Activated T-helper 17 cell treated with anti-CD3 and anti-CD28 coated beads, Interleukin-2, amount 50 U/mL, for 72 hours (primary cell): ENCODE data around the gene CHP2. TPM values are rescaled to one million over a fixed set of nuclear protein-coding genes. Genes with fewer than 3 reads are reported as not detected.

Source experiments
- ATAC-seq: fragments of 150-1000 bp; cut with Tn5 transposase; replicated peaks from 2 replicates; pipeline ENCODE4 v1.10.0; 2021; ENCODE audit warnings: mild to moderate bottlenecking, moderate library complexity
- H3K27ac Mint-ChIP-seq: one replicate; pipeline ENCODE4 v1.8.0; 2022; ENCODE audit warnings: mixed read lengths
- H3K27me3 Mint-ChIP-seq: one replicate; pipeline ENCODE4 v1.8.0; 2022; ENCODE audit warnings: mixed read lengths
- H3K36me3 Mint-ChIP-seq: one replicate; pipeline ENCODE4 v1.8.0; 2022; ENCODE audit warnings: low read depth, mild to moderate bottlenecking, mixed read lengths
- H3K4me1 Mint-ChIP-seq: one replicate; pipeline ENCODE4 v1.8.0; 2022; ENCODE audit warnings: mixed read lengths
- H3K4me3 Mint-ChIP-seq: one replicate; pipeline ENCODE4 v1.8.0; 2022; ENCODE audit warnings: mild to moderate bottlenecking, mixed read lengths
- H3K9me3 Mint-ChIP-seq: one replicate; pipeline ENCODE4 v1.8.0; 2022; ENCODE audit warnings: mixed read lengths
- total RNA-seq, 2 donors: library from RNA; stranded (reverse); gene quantifications; one replicate each; pipeline ENCODE4 v1.2.3, GENCODE V29; 2022

CHP2 gene
- total RNA-seq, 2 donors from 2014 or later = not detected

DNA sequence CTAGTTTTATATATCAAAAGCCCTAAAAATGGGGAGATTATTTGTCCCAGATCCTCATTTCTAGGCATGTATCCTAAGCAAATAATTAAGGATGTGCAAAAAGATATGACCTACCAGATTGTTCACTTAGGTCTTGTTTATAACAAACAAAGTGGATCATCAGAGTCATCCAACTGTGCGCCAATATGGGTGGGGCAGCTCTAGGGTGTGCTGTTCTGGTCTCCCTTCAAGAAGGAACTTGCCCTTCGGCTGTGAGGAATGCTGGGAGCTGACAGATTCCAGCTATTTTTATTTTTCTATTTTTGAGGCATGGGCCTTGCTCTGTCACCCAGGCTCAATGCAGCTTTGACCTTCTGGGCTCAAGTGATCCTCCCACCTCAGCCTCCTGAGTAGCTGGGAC lies 13.8 kb downstream of the CHP2 start:
- peaks cover 3% of the 10 kb centered on the region for H3K27me3 Mint-ChIP-seq
- no peak overlapping the region for H3K4me3 Mint-ChIP-seq
- no peaks in the 10 kb centered on the region for H3K4me1 Mint-ChIP-seq
- ATAC-seq = no peak
- no peaks in the 10 kb centered on the region for H3K9me3 Mint-ChIP-seq
- H3K27ac Mint-ChIP-seq = no peak overlapping the region
- no peaks in the 10 kb centered on the region for H3K36me3 Mint-ChIP-seq

DNA sequence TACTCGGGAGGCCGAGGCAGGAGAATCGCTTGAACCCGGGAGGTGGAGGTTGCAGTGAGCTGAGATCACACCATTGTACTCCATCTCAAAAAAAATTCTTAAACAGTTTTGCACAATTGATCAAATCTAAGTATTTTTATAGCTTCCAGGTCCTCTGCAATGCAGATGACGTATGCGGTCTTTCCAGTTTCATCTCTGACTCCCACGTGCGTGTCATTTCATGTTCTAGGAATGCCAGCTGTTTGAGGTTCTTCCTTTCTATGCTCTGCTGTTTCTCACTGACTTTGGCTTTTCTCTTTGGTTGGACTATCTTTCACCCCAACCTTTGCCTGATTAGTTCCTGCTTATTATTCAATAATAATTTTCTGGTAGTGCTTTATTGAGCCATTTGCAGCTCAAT lies 16.2 kb downstream of the CHP2 start:
- ATAC-seq = no peak
- no peaks in the 10 kb centered on the region for H3K4me1 Mint-ChIP-seq
- H3K27me3 Mint-ChIP-seq = peaks cover 1% of the 10 kb centered on the region
- H3K4me3 Mint-ChIP-seq = no peak overlapping the region
- H3K36me3 Mint-ChIP-seq = no peaks in the 10 kb centered on the region
- H3K9me3 Mint-ChIP-seq = no peaks in the 10 kb centered on the region
- no peak overlapping the region for H3K27ac Mint-ChIP-seq

DNA sequence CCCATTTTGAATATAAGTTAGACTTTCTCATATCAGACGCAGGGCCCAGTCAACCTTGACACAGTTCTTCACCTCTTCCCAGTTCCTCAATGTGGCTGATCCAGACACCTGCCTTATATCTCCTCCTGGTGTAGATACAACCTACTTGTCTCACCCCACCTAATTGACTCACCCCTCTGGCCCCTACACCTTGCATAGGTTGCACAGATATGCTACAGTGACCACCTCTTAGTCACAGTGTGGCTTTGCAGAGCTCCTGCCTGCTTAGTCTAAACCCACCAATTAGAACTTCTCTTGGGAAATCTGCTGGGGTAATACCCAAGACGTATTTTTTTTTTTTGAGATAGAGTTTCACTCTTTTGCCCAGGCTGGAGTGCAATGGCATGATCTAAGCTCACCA lies 16.8 kb downstream of the CHP2 start:
- H3K36me3 Mint-ChIP-seq = no peaks in the 10 kb centered on the region
- H3K27me3 Mint-ChIP-seq = peaks cover 4% of the 10 kb centered on the region
- no peak overlapping the region for H3K27ac Mint-ChIP-seq
- no peaks in the 10 kb centered on the region for H3K4me1 Mint-ChIP-seq
- no peaks in the 10 kb centered on the region for H3K9me3 Mint-ChIP-seq
- ATAC-seq = no peak
- no peak overlapping the region for H3K4me3 Mint-ChIP-seq

DNA sequence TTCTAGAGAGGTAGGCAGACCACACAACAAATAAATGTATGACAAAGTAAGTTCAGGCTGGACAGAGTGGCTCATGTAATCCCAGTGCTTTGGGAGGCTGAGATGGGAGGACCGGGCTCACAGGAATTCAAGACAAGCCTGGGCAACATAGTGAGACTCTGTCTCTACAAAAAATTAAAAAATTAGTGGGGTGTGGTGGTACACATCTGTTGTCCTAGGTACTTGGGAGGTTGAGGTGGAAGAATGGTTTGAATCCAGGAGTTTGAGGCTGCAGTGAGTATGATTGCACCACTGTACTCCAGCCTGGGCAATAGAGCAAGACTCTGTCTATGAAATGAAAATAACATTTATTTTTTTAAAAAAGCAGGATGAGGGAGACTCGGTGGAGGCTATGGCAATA lies 18.5 kb downstream of the CHP2 start:
- Mint-ChIP-seq H3K4me1 (no peaks in the 10 kb centered on the region), H3K27ac (no peak overlapping the region), H3K9me3 (no peaks in the 10 kb centered on the region), H3K27me3 (peaks cover 4% of the 10 kb centered on the region), H3K4me3 (no peak overlapping the region), H3K36me3 (no peaks in the 10 kb centered on the region)
- no peak for ATAC-seq

DNA sequence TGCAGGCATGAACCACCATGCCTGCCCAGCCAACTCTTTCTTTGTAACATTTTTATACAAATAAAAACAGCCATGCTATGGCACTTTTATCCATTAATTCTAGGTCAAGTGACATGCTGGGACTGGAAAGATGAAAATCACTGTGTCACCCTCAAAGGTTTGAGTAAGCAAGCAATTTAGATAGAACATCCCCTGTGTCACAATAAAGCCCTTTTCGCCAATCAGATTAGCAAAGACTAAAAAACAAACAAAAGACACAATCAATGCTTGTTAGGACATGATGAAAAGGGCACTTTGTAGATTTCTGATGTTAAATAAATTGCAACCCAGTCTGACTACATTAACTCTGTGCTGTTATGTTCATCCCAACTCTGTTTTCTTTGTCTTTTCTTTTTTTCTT lies 26.4 kb downstream of the CHP2 start:
- no peak overlapping the region for H3K27ac Mint-ChIP-seq
- no peaks in the 10 kb centered on the region for H3K36me3 Mint-ChIP-seq
- H3K9me3 Mint-ChIP-seq = no peaks in the 10 kb centered on the region
- H3K27me3 Mint-ChIP-seq = peaks cover 34% of the 10 kb centered on the region
- H3K4me3 Mint-ChIP-seq = no peak overlapping the region
- no peak for ATAC-seq
- no peaks in the 10 kb centered on the region for H3K4me1 Mint-ChIP-seq

DNA sequence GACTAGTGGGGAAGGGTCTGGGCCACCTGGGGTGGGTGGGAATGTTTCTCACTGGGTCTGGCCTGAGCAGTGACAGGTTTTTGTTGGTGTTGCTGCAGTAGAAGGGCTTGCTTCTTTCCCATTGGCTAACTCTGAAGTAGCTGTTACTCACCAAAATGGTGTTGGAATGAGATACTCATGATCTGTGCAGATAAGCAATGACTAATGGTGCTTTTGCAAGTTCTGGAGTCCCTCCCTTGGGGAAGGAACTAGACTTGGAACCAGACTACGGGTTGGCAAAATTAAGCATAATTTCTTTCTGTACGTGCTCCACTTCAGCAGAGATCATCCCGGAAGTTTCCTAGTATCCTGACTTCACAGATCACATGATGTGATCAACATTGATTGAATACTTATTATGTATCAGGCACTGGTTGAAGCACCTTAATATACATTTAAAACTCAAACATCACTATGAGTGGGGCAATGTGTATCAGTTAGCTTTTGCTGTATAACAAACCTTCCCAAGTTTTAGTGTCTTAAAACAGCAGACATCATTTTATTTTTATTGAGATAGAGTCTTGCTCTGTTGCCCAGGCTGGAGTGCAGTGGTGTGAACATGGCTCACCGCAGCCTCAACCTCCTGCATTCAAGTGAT lies 30.1 kb downstream of the CHP2 start:
- Mint-ChIP-seq H3K4me3 (no peak overlapping the region), H3K36me3 (no peaks in the 10 kb centered on the region), H3K27me3 (peaks cover 22% of the 10 kb centered on the region), H3K4me1 (no peaks in the 10 kb centered on the region), H3K27ac (no peak overlapping the region), H3K9me3 (no peaks in the 10 kb centered on the region)
- ATAC-seq = no peak

DNA sequence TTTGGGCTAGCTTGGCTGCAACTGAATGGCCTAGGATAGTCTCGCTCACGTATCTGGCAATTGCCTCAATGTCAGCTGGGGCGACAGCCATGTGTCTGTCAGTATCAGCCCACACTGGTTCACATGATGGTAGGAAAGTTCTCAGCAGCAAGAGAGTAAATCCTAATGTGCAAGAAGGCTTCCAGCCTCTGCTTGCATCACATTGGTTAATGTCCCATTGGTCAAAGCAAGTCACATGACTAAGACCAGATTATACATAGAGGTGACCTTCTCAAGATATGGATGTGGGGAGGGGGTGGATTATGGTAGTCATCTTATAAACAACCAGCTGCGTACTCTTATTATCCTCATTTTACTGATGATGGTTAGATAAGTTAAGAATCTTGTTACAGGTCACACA lies 31.0 kb downstream of the CHP2 start:
- H3K4me3 Mint-ChIP-seq = no peak overlapping the region
- H3K9me3 Mint-ChIP-seq = no peaks in the 10 kb centered on the region
- no peaks in the 10 kb centered on the region for H3K4me1 Mint-ChIP-seq
- peaks cover 19% of the 10 kb centered on the region for H3K27me3 Mint-ChIP-seq
- no peak for ATAC-seq
- H3K36me3 Mint-ChIP-seq = no peaks in the 10 kb centered on the region
- no peak overlapping the region for H3K27ac Mint-ChIP-seq

DNA sequence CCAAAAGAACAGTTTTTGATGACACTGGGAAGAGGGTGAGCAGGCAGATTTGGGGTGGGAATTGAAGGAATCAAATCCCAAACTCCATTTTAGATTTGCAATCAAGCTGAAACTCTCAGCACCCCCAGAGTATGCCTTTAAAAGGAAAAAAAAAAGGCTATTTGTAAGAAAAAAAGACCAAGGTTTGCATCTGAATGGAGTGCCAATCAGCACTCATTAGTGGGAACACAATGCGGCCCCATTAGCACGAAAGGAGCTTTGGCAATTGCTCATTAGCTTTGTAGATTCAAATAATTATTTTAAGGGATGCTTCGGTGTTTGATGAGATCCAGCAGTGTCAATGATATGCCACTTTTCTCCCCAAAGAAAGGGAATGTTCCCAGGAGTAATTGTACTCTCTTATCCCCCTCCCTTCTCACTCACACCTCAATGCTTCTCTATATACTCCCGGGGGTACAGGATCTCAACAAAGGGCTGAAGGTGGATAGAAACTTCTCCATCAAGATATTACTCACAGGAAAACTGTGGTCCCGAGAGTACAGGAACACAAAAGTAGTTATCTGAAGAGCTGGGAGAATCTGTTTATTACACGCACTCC lies 32.2 kb downstream of the CHP2 start:
- Mint-ChIP-seq H3K4me3 (no peak overlapping the region), H3K36me3 (no peaks in the 10 kb centered on the region), H3K9me3 (no peaks in the 10 kb centered on the region), H3K27me3 (peaks cover 18% of the 10 kb centered on the region), H3K27ac (no peak overlapping the region), H3K4me1 (no peaks in the 10 kb centered on the region)
- ATAC-seq = no peak

DNA sequence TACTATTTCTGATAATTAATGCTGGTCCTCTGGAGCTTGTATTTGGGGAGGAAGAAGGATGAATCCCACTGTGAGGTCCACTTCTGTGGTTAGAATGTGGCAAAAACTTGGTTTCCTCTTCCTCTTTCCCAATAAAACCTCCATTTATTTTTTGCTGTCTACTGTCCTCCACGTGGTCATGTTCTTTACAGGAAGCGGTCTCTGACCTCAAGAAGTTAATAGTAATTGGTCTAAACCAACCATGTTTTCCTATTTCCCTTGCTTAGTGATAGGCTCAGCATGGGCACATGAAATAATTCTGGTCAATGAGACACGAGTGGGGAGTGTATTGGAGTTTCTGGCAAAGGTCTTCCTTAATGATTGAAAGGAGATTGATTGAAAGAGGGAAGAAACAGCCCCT lies 33.9 kb downstream of the CHP2 start:
- Mint-ChIP-seq H3K36me3 (no peaks in the 10 kb centered on the region), H3K9me3 (no peaks in the 10 kb centered on the region), H3K4me1 (no peaks in the 10 kb centered on the region), H3K4me3 (no peak overlapping the region), H3K27me3 (peaks cover 10% of the 10 kb centered on the region), H3K27ac (no peak overlapping the region)
- no peak for ATAC-seq

DNA sequence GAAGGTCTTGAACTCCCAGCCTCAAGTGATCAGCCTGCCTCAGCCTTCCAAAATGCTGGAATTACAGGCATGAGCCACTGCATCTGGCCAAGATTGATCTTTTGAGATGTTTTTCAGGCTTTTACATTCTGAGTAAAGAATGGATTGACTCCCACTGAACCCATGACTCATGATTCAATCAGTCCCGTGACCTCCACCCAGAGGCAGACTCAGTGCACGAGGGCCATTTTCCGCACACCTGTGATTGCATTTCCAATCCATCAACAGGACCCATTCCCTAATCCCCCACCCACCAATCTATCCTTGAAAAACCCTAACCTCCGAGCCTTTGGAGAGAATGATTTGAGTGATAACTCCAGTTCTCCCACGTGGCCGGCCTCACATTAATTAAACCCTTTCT lies 40.6 kb downstream of the CHP2 start:
- H3K27ac Mint-ChIP-seq = no peak overlapping the region
- ATAC-seq = no peak

DNA sequence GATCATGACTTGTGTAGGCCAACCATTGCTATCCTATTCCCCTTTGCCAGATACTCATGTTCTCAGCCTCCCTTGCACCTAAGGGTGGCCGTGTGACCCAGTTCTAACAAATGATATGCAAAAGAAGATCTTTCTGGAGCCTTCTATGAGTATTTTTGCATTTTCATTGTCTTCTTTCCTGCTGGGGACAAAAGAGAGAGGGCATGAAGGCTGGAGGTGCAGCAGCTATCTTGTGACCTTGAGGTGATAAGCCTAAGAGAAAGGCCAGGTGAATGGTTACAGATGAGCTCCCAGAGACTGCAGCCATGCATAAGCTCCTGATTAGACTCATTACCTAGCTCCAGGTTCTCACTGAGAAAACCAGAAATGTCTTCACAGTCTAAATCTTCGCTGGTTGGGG lies 42.1 kb downstream of the CHP2 start:
- no peak for ATAC-seq
- Mint-ChIP-seq H3K36me3 (no peaks in the 10 kb centered on the region), H3K4me1 (peaks cover 9% of the 10 kb centered on the region)

More for the DNA sequence above, 40.6 kb downstream of the CHP2 start:
- H3K36me3 Mint-ChIP-seq = no peaks in the 10 kb centered on the region
- H3K9me3 Mint-ChIP-seq = no peaks in the 10 kb centered on the region
- no peak overlapping the region for H3K4me3 Mint-ChIP-seq
- no peaks in the 10 kb centered on the region for H3K27me3 Mint-ChIP-seq
- no peaks in the 10 kb centered on the region for H3K4me1 Mint-ChIP-seq

DNA sequence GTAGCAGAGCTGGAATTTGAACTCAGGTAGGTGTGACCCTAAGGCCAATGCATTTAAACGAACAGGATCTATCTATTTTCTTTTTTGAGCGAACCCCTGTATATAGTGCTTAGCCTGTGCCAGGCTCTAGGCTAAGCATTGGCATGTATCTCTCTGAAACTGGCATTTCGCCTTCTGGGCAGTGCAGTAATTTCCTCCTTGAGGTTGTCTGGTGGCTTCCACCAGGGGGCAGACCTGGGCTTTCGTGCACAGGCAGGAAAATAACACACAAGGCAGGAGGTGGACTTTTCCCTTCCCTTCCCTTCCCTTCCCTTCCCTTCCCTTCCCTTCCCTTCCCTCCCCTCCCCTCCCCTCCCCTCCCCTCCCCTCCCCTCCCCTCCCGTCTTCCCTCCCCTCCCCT lies 46.6 kb downstream of the CHP2 start:
- no peaks in the 10 kb centered on the region for H3K36me3 Mint-ChIP-seq
- H3K4me1 Mint-ChIP-seq = peaks cover 17% of the 10 kb centered on the region
- H3K4me3 Mint-ChIP-seq = peak overlapping the region; percentile 64
- no peaks in the 10 kb centered on the region for H3K9me3 Mint-ChIP-seq
- H3K27me3 Mint-ChIP-seq = no peaks in the 10 kb centered on the region
- ATAC-seq = peak; percentile 65
- H3K27ac Mint-ChIP-seq = peak overlapping the region; percentile 61

More for the DNA sequence above, 42.1 kb downstream of the CHP2 start:
- no peaks in the 10 kb centered on the region for H3K27me3 Mint-ChIP-seq
- H3K27ac Mint-ChIP-seq = no peak overlapping the region
- H3K4me3 Mint-ChIP-seq = no peak overlapping the region
- H3K9me3 Mint-ChIP-seq = no peaks in the 10 kb centered on the region

DNA sequence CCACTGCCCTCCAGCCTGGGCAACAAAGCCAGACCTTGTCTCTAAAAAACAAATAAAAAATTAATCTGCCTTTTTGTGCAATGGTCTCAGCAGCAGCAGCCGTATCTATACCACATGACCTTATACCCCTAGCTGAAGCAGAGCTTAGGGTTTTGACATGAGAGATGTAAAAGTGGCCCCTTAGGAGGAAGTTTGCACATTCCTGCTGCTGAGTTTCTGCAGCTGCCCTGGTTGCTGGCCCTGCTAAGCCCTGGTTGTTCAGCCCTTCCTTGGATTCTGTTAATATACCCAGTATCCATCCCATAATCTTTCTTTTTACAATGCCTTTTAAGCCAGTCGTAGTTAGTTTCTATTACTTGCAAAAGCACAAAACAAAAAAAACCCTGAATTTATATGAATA lies 48.0 kb downstream of the CHP2 start:
- Mint-ChIP-seq H3K4me1 (peaks cover 17% of the 10 kb centered on the region), H3K36me3 (no peaks in the 10 kb centered on the region), H3K27me3 (no peaks in the 10 kb centered on the region), H3K27ac (no peak overlapping the region), H3K9me3 (no peaks in the 10 kb centered on the region), H3K4me3 (no peak overlapping the region)
- ATAC-seq = no peak

DNA sequence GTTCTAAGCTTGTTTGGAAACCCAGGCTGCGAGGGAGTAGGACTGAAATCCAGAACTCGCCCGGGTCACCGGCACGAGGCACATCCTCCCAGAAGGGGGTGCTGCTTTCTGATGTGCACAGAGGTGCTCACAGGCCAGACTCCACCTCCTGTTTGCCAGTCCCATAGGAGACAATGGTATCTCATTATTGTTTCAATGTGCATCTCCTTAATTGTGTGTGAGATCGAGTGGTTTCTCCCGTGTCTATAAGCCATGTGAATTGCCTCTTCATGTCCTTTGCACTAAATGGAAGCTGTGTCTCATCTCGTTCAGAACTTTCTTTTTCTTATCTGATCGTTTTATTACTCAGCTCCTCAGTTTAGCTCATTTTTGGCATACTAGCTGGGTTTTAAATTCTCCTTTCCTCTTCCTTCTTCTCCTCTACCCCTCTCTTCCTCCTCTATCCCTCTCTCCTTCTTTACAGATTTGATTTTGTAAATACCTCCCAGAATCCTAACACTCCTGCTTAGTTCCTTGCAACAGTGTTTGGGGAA lies 48.8 kb downstream of the CHP2 start:
- H3K4me3 Mint-ChIP-seq = peak overlapping the region; percentile 55
- ATAC-seq = peak; percentile 94
- peak overlapping the region; percentile 1 for H3K27ac Mint-ChIP-seq
- H3K9me3 Mint-ChIP-seq = no peaks in the 10 kb centered on the region
- H3K36me3 Mint-ChIP-seq = no peaks in the 10 kb centered on the region
- H3K27me3 Mint-ChIP-seq = no peaks in the 10 kb centered on the region
- peaks cover 17% of the 10 kb centered on the region for H3K4me1 Mint-ChIP-seq

DNA sequence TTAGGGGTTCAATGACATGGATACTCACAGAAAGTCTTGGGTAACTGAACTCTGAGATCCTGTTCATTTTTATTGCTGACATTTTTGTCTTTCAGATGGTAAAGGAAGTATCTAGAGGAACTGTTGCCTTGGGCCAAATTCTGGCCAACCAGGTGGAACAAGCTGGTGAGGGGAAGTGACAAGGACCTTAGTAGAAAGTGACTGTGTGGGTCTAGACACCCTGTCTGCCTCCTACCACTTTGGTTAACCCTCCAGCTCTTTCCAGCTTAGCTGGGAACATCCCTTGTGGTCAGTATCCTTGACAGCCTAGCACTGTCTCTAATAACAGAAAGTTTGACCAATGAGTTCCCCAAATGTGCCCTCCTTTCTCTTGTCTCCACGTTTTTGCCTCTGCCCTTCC lies 52.2 kb downstream of the CHP2 start:
- H3K9me3 Mint-ChIP-seq = no peaks in the 10 kb centered on the region
- no peaks in the 10 kb centered on the region for H3K36me3 Mint-ChIP-seq
- peaks cover 8% of the 10 kb centered on the region for H3K4me1 Mint-ChIP-seq
- H3K27me3 Mint-ChIP-seq = no peaks in the 10 kb centered on the region
- peak overlapping the region; percentile 20 for H3K27ac Mint-ChIP-seq
- no peak overlapping the region for H3K4me3 Mint-ChIP-seq
- no peak for ATAC-seq
